Mesenteric fat pad (tissue), 1 donor: ENCODE results near the gene R3HDML. TPM values are rescaled to one million over a fixed set of nuclear protein-coding genes. Genes with fewer than 3 reads are reported as not detected.
A peak's percentile ranks its signal among the peaks of the same experiment; 100 is the strongest.

Experiments used
- DNase-seq: peaks from one replicate; pipeline ENCODE4 v3.0.0-alpha.2; 2020; ENCODE audit warnings: low spot score
- total RNA-seq: library from RNA; stranded (reverse); fragmentation: NEBNext Ultra II Directional; extraction: Animal tissue kit (Norgen Biotek cat#: 25700); gene quantifications from one replicate; pipeline ENCODE4 v1.2.1, GENCODE V29; 2021
- donor health status: DM: yes; HTN: yes; CAD: no.

R3HDML gene
- total RNA-seq, 1 donor from 2014 or later, result not detected

DNA sequence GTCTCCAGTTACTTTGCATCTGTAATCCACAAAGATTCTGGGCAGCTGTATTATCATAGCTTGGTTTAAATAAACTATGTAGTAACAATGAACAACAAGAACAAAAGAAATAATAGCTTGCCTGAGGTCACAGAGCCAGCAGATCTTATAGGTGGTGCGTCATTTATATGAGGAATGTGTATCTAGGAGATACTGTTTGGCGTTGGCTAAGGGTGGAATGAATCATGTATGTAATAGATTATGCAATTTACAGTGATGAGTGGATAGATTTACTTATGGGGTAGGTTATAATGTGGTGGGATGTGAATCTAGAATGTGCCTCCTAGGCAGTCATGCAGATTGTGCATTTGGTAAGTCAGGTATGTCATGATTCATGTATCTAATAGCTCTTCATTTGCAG, 61.5 kb downstream of the R3HDML start:
- no peak for DNase-seq

GRCh38 chr20:44399446-44399845, 62.6 kb downstream of the R3HDML start:
- no peak for DNase-seq

- peak; percentile 74 for DNase-seq
Observed at GRCh38 chr20:44400671-44400969, 63.8 kb downstream of the R3HDML start.

Other genes starting within 250 kb of the R3HDML start
- 5.6 TPM for gene JPH2, start 149.9 kb upstream of the R3HDML start, total RNA-seq
- 29.9 TPM for gene OSER1, start 126.3 kb upstream of the R3HDML start, total RNA-seq
- gene GDAP1L1, start 89.7 kb upstream of the R3HDML start, total RNA-seq, result not detected
- gene FITM2, start 25.8 kb upstream of the R3HDML start, total RNA-seq, result 28.5 TPM
- 0.51 TPM for gene HNF4A, start 18.7 kb downstream of the R3HDML start, total RNA-seq
- 19.8 TPM for gene TTPAL, start 138.8 kb downstream of the R3HDML start, total RNA-seq
- 123 TPM for gene SERINC3, start 185.0 kb downstream of the R3HDML start, total RNA-seq
- 50.1 TPM for gene PKIG, start 245.5 kb downstream of the R3HDML start, total RNA-seq